Osteoblast (primary cell): ENCODE data around the gene EPN1. TPM values are rescaled to one million over a fixed set of nuclear protein-coding genes. Genes with fewer than 3 reads are reported as not detected.

Experiments used
- DNase-seq: peaks from one replicate; pipeline ENCODE4 v3.0.0; 2011; ENCODE audit warnings: low spot score, mixed read lengths; ENCODE audit not compliant: insufficient read length; ENCODE audit errors: missing footprints
- H2AFZ ChIP-seq: 2 replicates; pipeline ENCODE4 v1.6.0; 2011; ENCODE audit warnings: mild to moderate bottlenecking, low read length
- H3K27ac ChIP-seq: 2 replicates; pipeline ENCODE4 v1.5.1; 2011; ENCODE audit warnings: mild to moderate bottlenecking, low read depth, low read length, moderate library complexity
- H3K27me3 ChIP-seq: 2 replicates; pipeline ENCODE4 v1.6.0; 2012; ENCODE audit warnings: mild to moderate bottlenecking, control low read depth, inconsistent platforms, low read length, moderate library complexity; ENCODE audit not compliant: insufficient read depth
- H3K36me3 ChIP-seq: 2 replicates; pipeline ENCODE4 v1.5.1; 2011; ENCODE audit warnings: mild to moderate bottlenecking, low read length, control low read depth, moderate library complexity; ENCODE audit not compliant: insufficient read depth
- H3K4me1 ChIP-seq: 2 replicates; pipeline ENCODE4 v1.5.1; 2011; ENCODE audit warnings: mild to moderate bottlenecking, low read length, control low read depth, moderate library complexity; ENCODE audit not compliant: insufficient read depth
- H3K4me2 ChIP-seq: 2 replicates; pipeline ENCODE4 v1.6.0; 2011; ENCODE audit warnings: mild to moderate bottlenecking, low read length; ENCODE audit not compliant: insufficient read depth
- H3K4me3 ChIP-seq: fragments of 200-600 bp; sonication (generic); 3 replicates; pipeline ENCODE4 v1.5.1; 2012; ENCODE audit warnings: mild to moderate bottlenecking, low read length, inconsistent platforms; ENCODE audit not compliant: insufficient read depth
- H3K79me2 ChIP-seq: 2 replicates; pipeline ENCODE4 v1.6.0; 2012; ENCODE audit warnings: mild to moderate bottlenecking, low read length, control low read depth, inconsistent platforms; ENCODE audit not compliant: insufficient read depth
- H3K9me3 ChIP-seq: 2 replicates; pipeline ENCODE4 v1.5.1; 2011; ENCODE audit warnings: low read depth, low read length, control low read depth
- H4K20me1 ChIP-seq: 2 replicates; pipeline ENCODE4 v1.6.0; 2012; ENCODE audit warnings: mild to moderate bottlenecking, low read length, control low read depth; ENCODE audit not compliant: insufficient read depth
- total RNA-seq: library from RNA; depleted of rRNA; stranded (reverse); fragments of >200 nt; gene quantifications from 2 replicates; pipeline ENCODE4 v1.2.3, GENCODE V29; 2012
- TF ChIP-seq, protein P1 (sequence below): IDR thresholded peaks from 2 replicates; pipeline ENCODE4 v1.5.1; 2011; ENCODE audit warnings: mild to moderate bottlenecking, low read depth, low read length, moderate library complexity; ENCODE audit errors: extremely low read depth

Gene EPN1
- total RNA-seq, 1 donor, result 31.5 TPM

DNA sequence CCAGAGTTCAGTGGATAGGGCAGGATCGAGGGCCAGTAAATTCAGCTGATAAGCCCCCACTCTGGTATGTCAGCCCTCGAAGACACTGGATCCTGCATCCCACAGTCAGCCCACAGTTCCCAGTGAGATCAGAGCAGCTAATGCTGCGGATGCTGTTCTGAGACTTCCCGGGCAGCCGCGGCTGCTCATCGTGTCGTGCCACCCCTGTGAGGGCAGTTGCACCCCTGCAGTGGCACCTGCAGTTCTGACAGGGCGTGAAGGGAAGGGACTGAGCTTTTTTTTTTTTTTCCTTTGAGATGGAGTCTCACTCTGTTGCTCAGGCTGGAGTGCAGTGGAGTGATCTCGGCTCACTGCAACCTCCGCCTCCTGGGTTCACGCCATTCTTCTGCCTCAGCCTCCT lies 7.5 kb upstream of the EPN1 start:
- no peaks in the 10 kb centered on the region for H3K27me3 ChIP-seq
- peaks cover 65% of the 10 kb centered on the region for H3K36me3 ChIP-seq
- no peak overlapping the region for H2AFZ ChIP-seq
- H3K27ac ChIP-seq, result no peak overlapping the region
- H4K20me1 ChIP-seq, result peaks cover 86% of the 10 kb centered on the region
- peaks cover 9% of the 10 kb centered on the region for H3K4me1 ChIP-seq
- H3K4me2 ChIP-seq, result no peak overlapping the region
- no peak for DNase-seq
- no peak overlapping the region for H3K4me3 ChIP-seq
- no peaks in the 10 kb centered on the region for H3K9me3 ChIP-seq
- H3K79me2 ChIP-seq, result peaks cover 87% of the 10 kb centered on the region
- TF ChIP-seq, protein P1, sequence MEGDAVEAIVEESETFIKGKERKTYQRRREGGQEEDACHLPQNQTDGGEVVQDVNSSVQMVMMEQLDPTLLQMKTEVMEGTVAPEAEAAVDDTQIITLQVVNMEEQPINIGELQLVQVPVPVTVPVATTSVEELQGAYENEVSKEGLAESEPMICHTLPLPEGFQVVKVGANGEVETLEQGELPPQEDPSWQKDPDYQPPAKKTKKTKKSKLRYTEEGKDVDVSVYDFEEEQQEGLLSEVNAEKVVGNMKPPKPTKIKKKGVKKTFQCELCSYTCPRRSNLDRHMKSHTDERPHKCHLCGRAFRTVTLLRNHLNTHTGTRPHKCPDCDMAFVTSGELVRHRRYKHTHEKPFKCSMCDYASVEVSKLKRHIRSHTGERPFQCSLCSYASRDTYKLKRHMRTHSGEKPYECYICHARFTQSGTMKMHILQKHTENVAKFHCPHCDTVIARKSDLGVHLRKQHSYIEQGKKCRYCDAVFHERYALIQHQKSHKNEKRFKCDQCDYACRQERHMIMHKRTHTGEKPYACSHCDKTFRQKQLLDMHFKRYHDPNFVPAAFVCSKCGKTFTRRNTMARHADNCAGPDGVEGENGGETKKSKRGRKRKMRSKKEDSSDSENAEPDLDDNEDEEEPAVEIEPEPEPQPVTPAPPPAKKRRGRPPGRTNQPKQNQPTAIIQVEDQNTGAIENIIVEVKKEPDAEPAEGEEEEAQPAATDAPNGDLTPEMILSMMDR, result no peak

DNA sequence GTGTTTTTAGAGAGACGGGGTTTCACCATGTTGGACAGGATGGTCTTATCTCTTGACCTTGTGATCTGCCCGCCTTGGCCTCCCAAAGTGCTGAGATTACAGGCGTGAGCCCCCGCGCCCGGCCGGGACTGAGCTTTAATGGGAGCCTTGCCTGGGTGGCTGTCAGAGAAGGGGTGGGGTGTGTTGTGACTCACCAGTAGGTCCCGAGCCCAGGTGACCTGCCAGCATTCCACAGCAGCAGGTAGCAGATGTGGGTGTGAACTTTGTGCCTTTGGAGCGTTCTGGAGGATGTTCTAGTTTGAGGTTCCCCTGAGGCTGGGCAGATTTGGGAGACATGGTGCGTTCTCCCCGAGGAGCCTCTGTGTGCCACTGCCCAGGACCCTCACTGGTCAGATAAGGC lies 7.1 kb upstream of the EPN1 start:
- no peaks in the 10 kb centered on the region for H3K9me3 ChIP-seq
- peaks cover 10% of the 10 kb centered on the region for H3K4me1 ChIP-seq
- DNase-seq, result no peak
- H3K27me3 ChIP-seq, result no peaks in the 10 kb centered on the region
- H3K36me3 ChIP-seq, result peaks cover 61% of the 10 kb centered on the region
- no peak overlapping the region for H3K27ac ChIP-seq
- H3K4me2 ChIP-seq, result no peak overlapping the region
- no peak overlapping the region for H3K4me3 ChIP-seq
- peaks cover 83% of the 10 kb centered on the region for H4K20me1 ChIP-seq
- peaks cover 85% of the 10 kb centered on the region for H3K79me2 ChIP-seq
- H2AFZ ChIP-seq, result no peak overlapping the region
- TF ChIP-seq, protein P1, result no peak

DNA sequence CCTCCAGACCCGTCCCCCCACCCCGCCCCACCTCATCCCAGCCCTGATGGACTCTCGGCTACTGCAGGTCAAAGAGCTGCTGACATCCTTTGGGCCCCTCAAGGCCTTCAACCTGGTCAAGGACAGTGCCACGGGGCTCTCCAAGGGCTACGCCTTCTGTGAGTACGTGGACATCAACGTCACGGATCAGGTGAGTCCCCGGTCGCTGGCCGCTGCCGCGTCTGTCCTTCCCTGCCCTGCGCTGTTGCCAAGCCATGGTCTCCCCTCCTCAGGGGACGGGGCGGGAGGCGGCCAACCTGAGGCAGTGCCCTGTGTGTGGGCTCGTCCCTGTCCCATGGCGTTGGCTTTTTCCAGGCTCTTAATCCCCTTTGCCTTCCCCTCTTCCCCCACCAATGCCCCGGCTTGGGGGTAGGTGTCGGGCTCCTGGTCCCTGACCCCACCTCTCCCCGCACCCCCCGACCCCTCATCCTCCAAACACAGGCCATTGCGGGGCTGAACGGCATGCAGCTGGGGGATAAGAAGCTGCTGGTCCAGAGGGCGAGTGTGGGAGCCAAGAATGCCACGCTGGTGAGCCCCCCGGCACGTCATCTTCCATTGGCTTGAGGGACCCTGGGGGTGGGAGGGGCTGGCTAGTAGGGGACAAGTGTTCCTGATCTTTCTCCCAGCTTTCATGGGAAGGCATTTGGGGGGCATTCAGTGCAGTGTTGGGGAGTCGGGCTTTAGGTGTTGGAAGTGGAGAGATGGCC lies 6.2 kb upstream of the EPN1 start:
- Histone ChIP-seq H3K27me3 (no peaks in the 10 kb centered on the region), H4K20me1 (peaks cover 83% of the 10 kb centered on the region), H3K36me3 (peaks cover 54% of the 10 kb centered on the region), H3K4me3 (no peak overlapping the region), H3K4me1 (peaks cover 10% of the 10 kb centered on the region), H3K4me2 (no peak overlapping the region), H3K9me3 (no peaks in the 10 kb centered on the region), H2AFZ (no peak overlapping the region), H3K79me2 (peaks cover 85% of the 10 kb centered on the region), H3K27ac (no peak overlapping the region)
- TF ChIP-seq, protein P1, result no peak
- DNase-seq, result no peak

DNA sequence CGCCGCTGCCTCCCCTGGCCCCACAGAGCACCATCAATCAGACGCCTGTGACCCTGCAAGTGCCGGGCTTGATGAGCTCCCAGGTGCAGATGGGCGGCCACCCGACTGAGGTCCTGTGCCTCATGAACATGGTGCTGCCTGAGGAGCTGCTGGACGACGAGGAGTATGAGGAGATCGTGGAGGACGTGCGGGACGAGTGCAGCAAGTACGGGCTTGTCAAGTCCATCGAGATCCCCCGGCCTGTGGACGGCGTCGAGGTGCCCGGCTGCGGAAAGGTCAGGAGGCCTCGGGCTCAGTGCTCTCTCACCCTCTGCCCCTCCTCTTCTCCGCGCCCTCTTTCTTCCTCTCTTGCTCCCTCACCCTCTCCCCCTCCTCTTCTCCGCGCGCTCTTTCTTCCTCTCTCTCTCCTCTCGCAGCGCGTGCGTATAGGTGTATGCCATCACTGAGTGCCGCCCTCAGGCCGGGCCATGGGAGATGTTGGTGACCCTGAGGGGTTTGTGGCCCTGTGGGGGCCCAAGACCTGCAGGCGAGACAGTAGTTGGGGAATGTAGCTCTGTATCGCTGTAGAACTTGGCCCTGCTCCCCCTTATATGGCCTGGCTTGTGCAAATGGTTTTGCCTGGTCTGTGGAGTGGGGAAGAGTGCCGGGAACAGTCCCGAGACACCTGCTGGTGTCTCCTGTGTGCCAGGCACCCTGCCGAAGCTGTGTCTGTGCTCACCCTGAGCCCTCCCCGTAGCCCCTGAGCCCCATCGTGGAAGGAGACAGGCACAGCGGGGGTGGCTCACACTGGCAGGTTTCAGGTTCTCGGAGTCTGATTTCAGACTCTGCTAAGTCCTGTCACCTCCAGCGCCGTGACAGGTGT lies 5.4 kb upstream of the EPN1 start:
- Histone ChIP-seq H3K36me3 (peaks cover 46% of the 10 kb centered on the region), H4K20me1 (peaks cover 75% of the 10 kb centered on the region), H2AFZ (no peak overlapping the region)

More for the DNA sequence above, 5.4 kb upstream of the EPN1 start:
- Histone ChIP-seq H3K79me2 (peaks cover 83% of the 10 kb centered on the region), H3K27ac (no peak overlapping the region), H3K9me3 (no peaks in the 10 kb centered on the region), H3K4me2 (no peak overlapping the region), H3K27me3 (no peaks in the 10 kb centered on the region), H3K4me1 (peaks cover 14% of the 10 kb centered on the region), H3K4me3 (no peak overlapping the region)
- no peak for DNase-seq
- TF ChIP-seq, protein P1, result no peak
